Left forelimb (tissue), 1 donor: ENCODE measurements around the gene MRTFA.
"Not testable (repeated sequence)": the region's sequence is repeated elsewhere in the genome, so short reads cannot be mapped to it uniquely, and the experiment has no call there.

Experiments used
- DNase-seq: peaks from one replicate; pipeline ENCODE4 v3.0.0-alpha.2; 2018; ENCODE audit warnings: low spot score

Gene MRTFA

GRCh38 chr22:40554023-40554422 lies 82.5 kb downstream of the MRTFA start:
- DNase-seq = not testable (repeated sequence)

DNA sequence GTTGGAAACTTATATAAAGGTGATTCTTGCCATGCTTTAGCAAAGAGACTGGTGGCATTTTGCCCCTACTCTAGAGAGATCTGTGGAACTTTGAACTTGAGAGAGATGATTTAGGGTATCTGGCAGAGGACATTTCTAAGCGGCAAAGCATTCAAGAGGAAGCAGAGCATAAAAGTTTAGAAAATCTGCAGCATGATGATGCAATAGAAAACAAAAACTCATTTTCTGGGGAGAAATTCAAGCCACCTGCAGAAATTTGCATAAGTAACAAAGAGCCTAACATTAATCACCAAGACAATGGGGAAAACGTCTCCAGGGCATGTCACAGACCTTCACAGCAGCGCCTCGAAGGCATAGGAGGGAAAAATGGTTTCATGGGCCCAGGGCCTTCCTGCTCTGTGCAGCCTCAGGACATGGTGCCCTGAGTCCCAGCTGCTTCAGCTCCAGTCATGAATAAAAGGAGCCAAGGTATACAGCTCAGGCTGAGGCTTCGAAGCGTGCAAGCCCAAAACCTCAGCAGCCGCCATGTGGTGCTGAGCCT lies 83.4 kb downstream of the MRTFA start:
- DNase-seq = no peak

DNA sequence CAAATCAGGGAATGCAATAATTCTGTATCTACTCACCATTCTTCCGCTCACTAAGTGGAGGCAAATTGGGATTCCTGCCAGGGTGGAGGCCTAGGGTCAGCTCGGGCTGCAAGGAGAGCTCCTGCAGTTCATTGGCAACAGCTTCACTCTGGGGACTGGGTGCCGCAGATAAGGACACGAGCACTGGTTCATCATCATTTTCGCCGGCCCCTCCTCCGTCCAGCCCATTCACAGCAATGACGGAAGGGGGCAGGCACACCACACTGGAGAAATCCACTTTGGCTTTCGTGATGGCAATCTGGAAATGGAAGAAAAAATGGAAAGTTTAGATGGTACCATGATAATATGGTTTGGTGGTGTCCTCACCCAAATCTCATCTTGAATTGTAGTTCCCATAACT lies 84.4 kb downstream of the MRTFA start:
- no peak for DNase-seq

GRCh38 chr22:40547729-40548143 lies 88.8 kb downstream of the MRTFA start:
- no peak for DNase-seq

GRCh38 chr22:40544758-40545157 lies 91.8 kb downstream of the MRTFA start:
- no peak for DNase-seq

DNA sequence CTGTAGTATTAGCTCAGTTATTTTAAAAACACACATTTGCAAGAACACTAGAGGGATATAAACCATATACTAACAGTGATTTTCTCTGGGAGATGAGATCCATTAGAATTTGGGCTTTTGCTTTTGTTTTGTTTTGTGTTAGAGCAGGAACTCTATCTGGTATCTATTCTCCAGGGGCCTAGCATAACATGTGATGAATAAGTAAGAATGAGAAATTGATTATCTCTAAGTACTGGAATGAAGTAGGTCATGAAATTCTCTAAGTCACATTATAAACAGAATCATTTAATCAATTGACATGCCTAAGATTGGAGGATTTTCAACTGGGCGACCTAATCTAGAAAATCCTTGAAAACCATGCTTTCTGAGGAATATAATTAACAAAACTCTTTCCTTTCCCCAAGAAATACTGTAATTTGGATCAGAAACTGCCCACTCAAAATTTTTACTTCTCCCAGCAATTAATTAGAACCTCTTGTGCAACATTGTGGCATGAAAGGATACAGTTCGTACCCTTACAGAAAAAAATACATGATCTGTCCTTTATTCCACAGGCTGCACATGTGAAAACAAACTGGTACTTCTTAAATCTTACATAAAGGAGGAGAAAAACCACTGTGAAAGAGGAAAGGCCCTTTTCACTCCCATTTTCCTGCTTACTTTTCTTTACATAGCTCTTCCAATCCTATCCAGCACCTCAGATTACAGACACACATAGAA lies 93.5 kb downstream of the MRTFA start:
- DNase-seq = no peak

- DNase-seq = no peak
These were observed 95.2 kb downstream of the MRTFA start for GRCh38 chr22:40541300-40541699.

DNA sequence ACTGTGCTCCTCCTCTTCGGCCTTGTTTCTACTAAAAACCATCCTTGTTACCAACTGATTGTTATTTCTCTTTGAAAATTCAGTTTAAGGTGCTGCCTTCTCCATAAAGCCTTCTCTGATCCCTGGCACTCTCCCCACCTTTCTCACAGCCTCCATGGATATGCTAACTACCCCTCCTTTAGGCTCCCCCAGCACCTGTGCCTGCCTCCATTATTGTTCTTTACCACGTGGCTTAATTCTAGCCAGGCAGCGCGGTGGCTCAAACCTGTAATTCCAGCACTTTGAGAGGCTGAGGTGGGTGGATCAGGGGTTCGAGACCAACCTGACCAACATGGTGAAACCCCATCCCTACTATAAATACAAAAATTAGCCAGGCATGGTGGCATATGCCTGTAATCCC lies 96.3 kb downstream of the MRTFA start:
- DNase-seq = no peak

GRCh38 chr22:40536149-40536548 lies 100.4 kb downstream of the MRTFA start:
- not testable (repeated sequence) for DNase-seq

DNA sequence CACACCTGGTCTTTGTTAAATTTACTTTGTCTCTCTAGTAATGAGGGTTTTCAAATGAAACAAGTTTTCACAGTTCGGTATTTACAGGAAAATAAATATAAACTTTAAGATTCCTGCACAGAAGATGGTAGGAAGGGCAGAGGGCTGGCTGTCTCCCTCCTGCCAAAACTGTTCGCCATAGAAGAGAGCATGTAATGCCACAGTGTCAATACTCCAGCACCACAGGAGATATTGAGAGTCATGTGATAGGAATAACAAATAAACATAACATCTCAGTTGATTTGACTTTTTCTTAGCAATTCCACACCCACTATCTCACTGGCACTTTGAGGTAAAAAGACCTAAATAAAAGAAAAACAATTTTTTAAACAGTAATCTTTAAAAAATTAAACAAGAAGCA lies 100.9 kb downstream of the MRTFA start:
- no peak for DNase-seq

- no peak for DNase-seq
These were observed 101.4 kb downstream of the MRTFA start for GRCh38 chr22:40535189-40535512.

DNA sequence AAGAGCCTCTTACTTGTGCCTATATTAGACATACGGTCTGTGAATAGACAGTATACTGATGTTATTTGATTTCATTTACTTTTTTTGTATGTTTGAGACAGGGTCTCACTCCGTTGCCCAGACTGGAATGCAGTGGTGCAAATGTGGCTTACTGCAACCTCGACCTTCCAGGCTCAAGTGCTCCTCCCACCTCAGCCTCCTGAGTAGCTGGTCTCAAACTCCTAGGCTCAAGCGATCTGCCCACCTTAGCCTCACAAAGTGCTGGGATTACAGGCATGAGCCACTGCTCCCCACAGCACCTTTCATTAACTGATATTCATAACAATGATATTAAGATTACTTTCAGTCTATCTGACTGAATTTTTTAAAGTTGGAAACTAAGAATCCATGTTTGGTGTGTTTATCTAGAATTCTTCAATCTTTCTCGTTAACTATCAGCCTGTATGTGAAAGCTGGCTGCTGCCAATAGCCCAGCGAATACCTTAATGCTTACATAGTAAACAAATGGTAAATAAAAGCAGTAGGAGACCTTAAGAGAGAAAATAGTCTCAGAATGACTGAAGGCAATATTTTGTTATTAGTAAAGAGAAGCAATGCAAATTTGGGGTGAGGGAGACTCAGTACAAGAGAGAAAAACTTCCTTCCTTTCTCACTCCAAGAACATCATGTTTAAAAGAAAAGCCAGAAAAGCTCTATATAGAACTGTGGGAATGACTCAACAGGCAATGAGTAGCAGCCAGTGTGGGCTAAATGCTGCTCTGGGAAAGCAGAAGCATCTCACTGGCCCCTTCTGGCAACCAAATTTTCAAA lies 101.9 kb downstream of the MRTFA start:
- DNase-seq = no peak

DNA sequence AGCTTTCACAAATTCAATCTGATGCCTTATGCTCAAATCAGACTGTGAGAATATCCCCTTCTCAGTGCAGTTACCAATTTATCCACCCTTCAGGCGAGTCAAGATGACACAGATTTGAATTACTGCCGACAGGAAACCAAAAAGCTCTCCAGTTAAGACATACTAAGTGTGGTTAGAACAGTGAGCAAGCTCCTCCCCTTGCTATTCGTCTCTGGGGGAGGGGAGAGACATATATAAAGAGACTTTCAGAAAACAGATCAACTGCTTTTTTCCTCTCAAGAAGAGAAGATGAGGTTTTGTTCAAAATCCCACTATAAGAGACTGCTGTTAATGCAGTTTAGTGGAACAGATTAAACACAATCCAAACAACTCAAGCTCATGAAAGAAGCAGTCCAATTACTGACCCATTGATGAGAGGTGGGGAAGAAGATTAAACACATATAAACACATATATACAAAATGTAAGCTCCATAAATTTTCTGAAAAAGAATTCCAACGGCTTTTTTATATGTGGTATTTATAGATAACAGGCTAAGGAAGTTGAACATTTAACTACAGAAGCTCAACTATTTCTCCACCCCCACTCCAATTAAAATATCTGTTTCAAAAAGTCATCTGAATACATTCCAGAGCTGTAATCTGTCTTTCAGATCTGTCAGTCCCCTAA lies 102.7 kb downstream of the MRTFA start:
- no peak for DNase-seq

DNA sequence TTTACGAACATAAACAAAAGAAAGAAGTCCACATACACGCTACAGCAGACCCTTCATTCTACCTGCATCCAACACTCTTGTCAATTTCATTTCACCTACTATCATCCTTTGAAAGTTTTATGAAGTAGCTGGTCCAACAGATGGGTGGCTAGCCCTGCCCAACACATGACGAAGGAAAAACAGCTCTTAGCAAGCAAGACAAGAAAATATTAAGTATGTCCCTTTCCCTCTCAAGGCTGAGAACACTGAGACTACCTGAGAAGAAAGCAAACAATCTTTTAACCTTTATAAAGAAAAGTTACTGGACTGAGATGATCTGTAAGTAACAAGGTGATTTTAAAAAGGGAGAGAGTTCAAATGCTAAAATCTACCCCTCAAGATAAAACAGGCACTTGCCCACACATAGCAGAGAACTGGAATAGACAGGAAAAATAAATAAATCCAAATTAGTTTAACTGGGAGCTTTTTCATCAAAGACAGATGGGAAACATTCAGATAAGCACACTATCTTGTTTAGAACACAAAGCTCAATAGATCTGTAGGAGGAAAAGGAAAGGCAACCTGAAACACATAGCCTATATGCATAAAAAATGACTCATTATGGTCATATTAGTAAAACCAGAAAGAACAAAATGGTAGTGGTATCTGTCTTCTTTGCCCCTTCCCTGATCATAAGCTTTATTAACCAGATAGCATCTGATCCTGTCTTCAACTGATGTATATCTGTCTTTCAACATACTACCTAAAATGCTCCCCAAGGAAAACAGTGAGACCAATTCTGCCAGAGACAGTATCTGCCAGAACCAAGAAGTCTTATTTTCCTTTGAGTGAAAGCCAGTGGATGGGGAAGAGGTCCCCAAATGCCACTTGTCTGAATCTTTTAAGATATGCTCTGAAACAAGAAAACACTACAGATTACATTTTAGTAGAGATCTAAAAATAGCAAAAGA lies 104.3 kb downstream of the MRTFA start:
- no peak for DNase-seq

GRCh38 chr22:40530391-40530790 lies 106.1 kb downstream of the MRTFA start:
- DNase-seq = not testable (repeated sequence)

GRCh38 chr22:40529821-40530220 lies 106.7 kb downstream of the MRTFA start:
- no peak for DNase-seq

GRCh38 chr22:40526960-40527359 lies 109.6 kb downstream of the MRTFA start:
- DNase-seq = no peak

DNA sequence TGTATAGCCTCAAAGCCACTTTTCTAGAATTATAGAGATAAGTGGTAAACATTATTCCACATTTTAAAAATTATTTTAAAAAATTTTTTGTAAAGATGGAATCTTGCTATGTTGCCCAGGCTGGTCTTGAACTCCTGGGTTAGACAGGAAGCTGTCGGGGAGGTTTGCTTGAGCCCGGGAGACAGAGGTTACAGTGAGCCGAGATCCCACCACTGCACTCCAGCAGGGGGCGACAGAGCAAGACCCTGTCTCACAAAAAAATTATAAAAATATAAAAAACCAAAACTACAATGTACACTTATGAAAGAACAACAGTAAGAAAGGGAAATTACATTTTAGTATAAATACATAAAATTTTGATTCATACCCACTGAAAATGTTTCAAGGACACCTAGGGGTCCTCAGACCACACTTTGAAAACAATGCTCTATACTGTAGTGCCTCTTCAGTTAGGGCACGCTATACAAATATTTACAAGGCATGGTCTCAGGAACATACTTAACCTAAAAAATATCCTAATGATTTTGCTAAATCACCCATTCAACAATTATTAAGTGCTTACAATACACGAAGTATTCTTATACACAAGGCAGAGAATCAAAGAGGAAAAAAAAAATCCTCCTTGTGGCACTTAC lies 111.2 kb downstream of the MRTFA start:
- DNase-seq = no peak

- DNase-seq = no peak
These were observed 111.9 kb downstream of the MRTFA start for GRCh38 chr22:40524392-40525249.

GRCh38 chr22:40522141-40522540 lies 114.4 kb downstream of the MRTFA start:
- DNase-seq = no peak
